ENCODE measurements around the gene P3H4. TPM values are rescaled to one million over a fixed set of nuclear protein-coding genes. Genes with fewer than 3 reads are reported as not detected.

P3H4 gene
- total and polyA plus RNA-seq, 10 of the 15 experiments (the other 5 are each of a cell fraction or from before 2014, with no cell fraction given), result 0.32 to 1.1 (median 0.64) TPM; not detected in 1

DNA sequence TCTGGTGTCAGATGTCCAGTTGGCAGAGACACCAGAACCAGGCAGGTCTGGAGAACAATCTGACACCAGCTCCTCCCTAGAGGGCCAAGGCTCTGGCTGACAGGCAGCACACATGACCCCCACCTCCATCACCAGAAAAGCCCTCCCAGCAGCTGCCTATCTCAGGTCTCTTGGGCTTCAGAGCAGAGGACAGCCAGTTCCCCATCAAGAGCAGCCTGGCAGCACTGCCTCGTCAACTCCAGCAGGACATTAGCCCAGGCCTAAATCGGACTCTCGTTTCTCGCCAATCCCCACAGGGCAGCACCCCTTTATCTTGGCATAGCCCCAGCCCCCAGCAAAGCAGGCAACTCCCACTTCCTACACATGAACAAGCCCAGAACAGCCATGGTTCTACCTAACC is 29.6 kb downstream of the P3H4 start (continued):
- TF ChIP-seq USF1 (IDR thresholded peaks at IDR 0.05; ENCODE audit: borderline replicate concordance, extremely low read length, insufficient read depth, low read depth, low read length), result no peak
- no peak for TF ChIP-seq EED (IDR thresholded peaks at IDR 0.05; ENCODE audit: low read depth)
- TF ChIP-seq YY1 (IDR thresholded peaks at IDR 0.05; ENCODE audit: low read depth, low read length), result no peak
- TF ChIP-seq STAT3 (IDR thresholded peaks at IDR 0.05; ENCODE audit: low read depth, low read length), result no peak
- TF ChIP-seq HCFC1 (IDR thresholded peaks at IDR 0.05; ENCODE audit: low read length), result no peak
- no peak for TF ChIP-seq ZNF24 (IDR thresholded peaks at IDR 0.05)
- TF ChIP-seq NFXL1 (IDR thresholded peaks at IDR 0.05; ENCODE audit: borderline replicate concordance), result no peak
- TF ChIP-seq SUPT20H (IDR thresholded peaks at IDR 0.05; ENCODE audit: borderline replicate concordance, control insufficient read depth, low read depth, low read length), result no peak

DNA sequence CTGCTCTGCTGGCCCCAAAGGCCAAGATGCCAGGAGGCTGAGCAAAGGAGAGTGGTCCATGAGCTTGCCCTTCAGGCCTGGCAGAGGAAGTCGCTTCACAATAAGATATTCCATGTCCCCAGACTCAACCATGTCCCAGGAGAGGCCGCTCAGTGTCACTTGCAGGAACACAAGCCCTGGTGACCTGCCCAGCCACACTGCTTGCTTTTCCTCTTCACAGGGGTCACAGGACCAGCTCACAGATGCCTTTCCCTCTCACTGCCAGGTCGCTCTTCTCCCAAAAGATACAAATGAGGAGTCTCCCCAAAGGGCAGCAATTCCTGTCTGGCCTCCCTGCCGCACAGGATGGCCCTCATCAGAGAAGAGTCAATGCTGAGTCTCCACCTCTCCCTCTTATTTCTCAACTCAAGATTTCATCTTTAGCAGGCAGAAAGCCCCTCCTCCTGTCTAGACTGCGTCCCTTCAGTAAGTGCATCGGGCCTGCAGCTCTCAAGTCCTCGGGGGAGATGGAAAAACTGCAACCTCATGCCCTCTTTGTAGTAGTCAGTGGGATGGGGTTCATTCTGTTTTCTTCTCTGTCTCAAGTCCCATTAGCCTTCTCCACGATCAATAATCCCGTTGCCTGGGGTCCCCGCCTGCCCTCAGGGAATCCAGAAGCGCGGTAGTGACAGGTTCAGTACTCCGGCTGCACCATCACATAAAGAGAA is 30.2 kb downstream of the P3H4 start:
- ChIA-PET SMC1A (ENCODE audit: uncharacterized antibody, unreplicated experiment) (interaction anchor here (1.3 kb wide), 1 partner anchor 20 kb away, joined by 3 read pairs; no protein-coding TSS in a partner anchor), RAD21 (ENCODE audit: unreplicated experiment) (no interaction called here), CTCF (no interaction called here), POLR2A (interaction anchor here (0.6 kb wide), 1 partner anchor 54 kb away, joined by 3 read pairs; no protein-coding TSS in a partner anchor)
- H3K79me2 ChIP-seq (ENCODE audit: control insufficient read depth, insufficient read depth, low read length), result no peaks in the 10 kb centered on the region
- no peak overlapping the region for H3K27ac ChIP-seq (ENCODE audit: control insufficient read depth, insufficient read depth)
- H3K4me2 ChIP-seq (ENCODE audit: control insufficient read depth, insufficient read depth), result no peak overlapping the region
- FAIRE-seq (no peak), DNase-seq (ENCODE audit: low read depth, low spot score) (no peak), ATAC-seq (no peak)
- no TSS peak for BruUV-seq (replicated peaks)
- in situ Hi-C loops (cut with MboI) (no loop called here), intact Hi-C loops (cut with micrococcal nuclease; ENCODE audit: unreplicated experiment) (no loop called here)
- H3K4me1 ChIP-seq (ENCODE audit: control insufficient read depth, insufficient read depth, low read length), result peaks cover 13% of the 10 kb centered on the region
- no peaks in the 10 kb centered on the region for H3K9me3 ChIP-seq (replicated peaks; ENCODE audit: control insufficient read depth, insufficient read depth, low read length)
- TF ChIP-seq, protein P1, sequence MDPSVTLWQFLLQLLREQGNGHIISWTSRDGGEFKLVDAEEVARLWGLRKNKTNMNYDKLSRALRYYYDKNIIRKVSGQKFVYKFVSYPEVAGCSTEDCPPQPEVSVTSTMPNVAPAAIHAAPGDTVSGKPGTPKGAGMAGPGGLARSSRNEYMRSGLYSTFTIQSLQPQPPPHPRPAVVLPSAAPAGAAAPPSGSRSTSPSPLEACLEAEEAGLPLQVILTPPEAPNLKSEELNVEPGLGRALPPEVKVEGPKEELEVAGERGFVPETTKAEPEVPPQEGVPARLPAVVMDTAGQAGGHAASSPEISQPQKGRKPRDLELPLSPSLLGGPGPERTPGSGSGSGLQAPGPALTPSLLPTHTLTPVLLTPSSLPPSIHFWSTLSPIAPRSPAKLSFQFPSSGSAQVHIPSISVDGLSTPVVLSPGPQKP (IDR thresholded peaks at IDR 0.05; ENCODE audit: low read depth, low read length), result no peak
- TF ChIP-seq RUNX3 (IDR thresholded peaks at IDR 0.05; ENCODE audit: low read length) (no peak), SREBF2 (IDR thresholded peaks at IDR 0.05; ENCODE audit: low read length) (no peak), NKRF (conservative IDR thresholded peaks at IDR 0.05) (no peak), KLF5 (IDR thresholded peaks at IDR 0.05; ENCODE audit: partially characterized antibody) (no peak), MAX (IDR thresholded peaks at IDR 0.05; ENCODE audit: low read depth, low read length) (no peak), LARP7 (IDR thresholded peaks at IDR 0.05) (no peak), YY1 (IDR thresholded peaks at IDR 0.05; ENCODE audit: low read depth, low read length) (no peak)
- TF ChIP-seq, protein P2, sequence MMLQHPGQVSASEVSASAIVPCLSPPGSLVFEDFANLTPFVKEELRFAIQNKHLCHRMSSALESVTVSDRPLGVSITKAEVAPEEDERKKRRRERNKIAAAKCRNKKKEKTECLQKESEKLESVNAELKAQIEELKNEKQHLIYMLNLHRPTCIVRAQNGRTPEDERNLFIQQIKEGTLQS (IDR thresholded peaks at IDR 0.05; ENCODE audit: borderline replicate concordance, extremely low read depth, low read depth, low read length), result no peak
- no peaks in the 10 kb centered on the region for H3K36me3 ChIP-seq (ENCODE audit: control insufficient read depth in 2 of 2, insufficient read depth in 2 of 2, low read length in 1 of 2)
- no peak overlapping the region for H2AFZ ChIP-seq (ENCODE audit: control insufficient read depth, low read depth, low read length)
- H3K4me3 ChIP-seq, result no peak overlapping the region
- H3K9ac ChIP-seq (ENCODE audit: control insufficient read depth, insufficient read depth, low read length), result no peak overlapping the region
- WGBS (ENCODE audit: insufficient coverage, insufficient replicate concordance, low lambda C conversion rate, missing lambda C conversion rate), result 21% methylated on average over 13 of the region's 13 CpGs
- no peaks in the 10 kb centered on the region for H4K20me1 ChIP-seq (ENCODE audit: control insufficient read depth, insufficient read depth)
- peaks cover 0 to 6% of the 10 kb centered on the region in 2 experiments; a peak in 2 of 4 replicates for H3K27me3 ChIP-seq (replicated peaks in 1 of 2; ENCODE audit: control insufficient read depth in 2 of 2, insufficient read depth in 2 of 2, low read length in 1 of 2)

Data from GM12878 (cell line).